ENCODE measurements around the gene GULP1. TPM values are rescaled to one million over a fixed set of nuclear protein-coding genes. Genes with fewer than 3 reads are reported as not detected.

Gene GULP1
- total and polyA plus RNA-seq, 12 donors: 5.8 to 122 (median 51.5) TPM

GRCh38 chr2:188627471-188627870, 335.8 kb downstream of the GULP1 start:
- Histone ChIP-seq H3K4me1 (replicated peaks in 1 of 2) (peaks cover 0 to 7% of the 10 kb centered on the region in 2 donors), H3K36me3 (replicated peaks in 1 of 2) (no peaks in the 10 kb centered on the region), H3K27ac (no peak overlapping the region), H3K4me3 (no peak overlapping the region), H3K9me3 (replicated peaks in 1 of 3) (no peaks in the 10 kb centered on the region), H3K27me3 (no peaks in the 10 kb centered on the region)
- WGBS, 4 donors: 66 to 84% (median 77%) methylated on average over 3 of the region's 3 CpGs
- intact Hi-C loops (cut with DNase I): no loop called here
- no peak for DNase-seq
- no peak for TF ChIP-seq CTCF (IDR thresholded peaks at IDR 0.05)
- TF ChIP-seq POLR2A (IDR thresholded peaks at IDR 0.05): no peak

GRCh38 chr2:188628989-188629752, 337.5 kb downstream of the GULP1 start:
- Histone ChIP-seq H3K9me3 (replicated peaks in 1 of 3) (no peaks in the 10 kb centered on the region), H3K4me1 (replicated peaks in 1 of 2) (peaks cover 0 to 7% of the 10 kb centered on the region in 2 donors), H3K27me3 (no peaks in the 10 kb centered on the region), H3K4me3 (no peak overlapping the region), H3K36me3 (replicated peaks in 1 of 2) (no peaks in the 10 kb centered on the region), H3K27ac (no peak overlapping the region)
- 77 to 95% (median 91%) methylated on average over 4 of the region's 4 CpGs for WGBS, 4 donors
- intact Hi-C loops (cut with DNase I): no loop called here
- no peak for TF ChIP-seq POLR2A (IDR thresholded peaks at IDR 0.05)
- no peak for TF ChIP-seq CTCF (IDR thresholded peaks at IDR 0.05)
- DNase-seq: no peak

- no peak for DNase-seq
- intact Hi-C loops (cut with DNase I): no loop called here
- Histone ChIP-seq H3K27ac (no peak overlapping the region), H3K9me3 (replicated peaks in 1 of 3) (no peaks in the 10 kb centered on the region), H3K4me3 (no peak overlapping the region), H3K4me1 (replicated peaks in 1 of 2) (peaks cover 0 to 7% of the 10 kb centered on the region in 2 donors), H3K27me3 (no peaks in the 10 kb centered on the region), H3K36me3 (replicated peaks in 1 of 2) (no peaks in the 10 kb centered on the region)
- no peak for TF ChIP-seq CTCF (IDR thresholded peaks at IDR 0.05)
- TF ChIP-seq POLR2A (IDR thresholded peaks at IDR 0.05): no peak
Observed at GRCh38 chr2:188629753-188630527, 338.3 kb downstream of the GULP1 start.

- Histone ChIP-seq H3K27me3 (no peaks in the 10 kb centered on the region), H3K27ac (no peak overlapping the region), H3K9me3 (replicated peaks in 1 of 3) (no peaks in the 10 kb centered on the region), H3K4me1 (replicated peaks in 1 of 2) (peaks cover 0 to 7% of the 10 kb centered on the region in 2 donors), H3K4me3 (no peak overlapping the region), H3K36me3 (replicated peaks in 1 of 2) (no peaks in the 10 kb centered on the region)
- 79 to 92% (median 85%) methylated on average over 8 to 9 of the region's 9 CpGs for WGBS, 4 donors
- no peak for DNase-seq
- TF ChIP-seq CTCF (IDR thresholded peaks at IDR 0.05) (no peak), POLR2A (IDR thresholded peaks at IDR 0.05) (no peak)
- intact Hi-C loops (cut with DNase I): no loop called here
Observed at GRCh38 chr2:188631037-188631809, 339.5 kb downstream of the GULP1 start.

Data from adrenal gland (tissue), 12 donors.